DOHH2 (cell line): ENCODE measurements around the gene POLN.

Source experiments
- H3F3A ChIP-seq: fragments of 200-600 bp; sonication (generic), shearing (Covaris generic); 2 replicates; pipeline ENCODE4 v1.6.0; 2016; ENCODE audit warnings: antibody characterized with exemption, mild to moderate bottlenecking; ENCODE audit not compliant: control insufficient read depth, insufficient read depth
- H3K27ac ChIP-seq: fragments of 200-600 bp; sonication (generic); 2 replicates; pipeline ENCODE4 v1.5.1; 2014; ENCODE audit warnings: low read depth, mild to moderate bottlenecking, low read length, moderate library complexity
- H3K27me3 ChIP-seq: fragments of 200-600 bp; sonication (generic); 2 replicates; pipeline ENCODE4 v1.6.1; 2014; ENCODE audit warnings: mild to moderate bottlenecking, low read length, mixed read lengths; ENCODE audit not compliant: control insufficient read depth
- H3K36me3 ChIP-seq: fragments of 200-600 bp; sonication (generic); 2 replicates; pipeline ENCODE4 v1.6.1; 2014; ENCODE audit warnings: mild to moderate bottlenecking, low read length, moderate library complexity, mixed read lengths; ENCODE audit not compliant: control insufficient read depth
- H3K4me1 ChIP-seq: fragments of 200-600 bp; sonication (generic); 2 replicates; pipeline ENCODE4 v1.6.1; 2014; ENCODE audit warnings: mild to moderate bottlenecking, low read length, mixed read lengths; ENCODE audit not compliant: control insufficient read depth
- H3K4me2 ChIP-seq: fragments of 200-600 bp; sonication (generic); 2 replicates; pipeline ENCODE4 v1.6.0; 2014; ENCODE audit warnings: mild to moderate bottlenecking, low read length, moderate library complexity
- H3K4me3 ChIP-seq: fragments of 200-600 bp; sonication (generic); 2 replicates; pipeline ENCODE4 v1.5.1; 2014; ENCODE audit warnings: mild to moderate bottlenecking, low read length, mixed read lengths
- H3K79me2 ChIP-seq: fragments of 200-600 bp; sonication (generic); 2 replicates; pipeline ENCODE4 v1.6.1; 2014; ENCODE audit warnings: mild to moderate bottlenecking, low read length, mixed read lengths; ENCODE audit not compliant: control insufficient read depth
- H3K9me2 ChIP-seq: fragments of 200-600 bp; sonication (generic); replicated peaks from 2 replicates; pipeline ENCODE4 v1.6.1; 2014; ENCODE audit warnings: mild to moderate bottlenecking, low read length, mixed read lengths; ENCODE audit not compliant: control insufficient read depth
- H3K9me3 ChIP-seq: fragments of 200-600 bp; sonication (generic); 2 replicates; pipeline ENCODE4 v1.6.1; 2014; ENCODE audit warnings: antibody characterized with exemption, low read length, mixed read lengths; ENCODE audit not compliant: control insufficient read depth, insufficient read depth
- H4K20me1 ChIP-seq: fragments of 200-600 bp; sonication (generic); 2 replicates; pipeline ENCODE4 v1.6.0; 2014; ENCODE audit warnings: low read depth, mild to moderate bottlenecking, antibody characterized with exemption, low read length, moderate library complexity; ENCODE audit not compliant: control insufficient read depth, insufficient read depth
- EZH2phosphoT487 ChIP-seq: fragments of 200-600 bp; sonication (generic); IDR thresholded peaks from 2 replicates; pipeline ENCODE4 v1.6.1; 2017; ENCODE audit warnings: borderline replicate concordance, mild to moderate bottlenecking, antibody characterized with exemption, low read length, moderate library complexity, mixed read lengths
- TF ChIP-seq, protein P1 (sequence below): fragments of 200-600 bp; sonication (generic); IDR thresholded peaks from one replicate; pipeline ENCODE4 v1.5.1; 2014; ENCODE audit warnings: antibody characterized with exemption, mild to moderate bottlenecking, low read depth, low read length; ENCODE audit not compliant: poor library complexity, severe bottlenecking

The POLN gene

DNA sequence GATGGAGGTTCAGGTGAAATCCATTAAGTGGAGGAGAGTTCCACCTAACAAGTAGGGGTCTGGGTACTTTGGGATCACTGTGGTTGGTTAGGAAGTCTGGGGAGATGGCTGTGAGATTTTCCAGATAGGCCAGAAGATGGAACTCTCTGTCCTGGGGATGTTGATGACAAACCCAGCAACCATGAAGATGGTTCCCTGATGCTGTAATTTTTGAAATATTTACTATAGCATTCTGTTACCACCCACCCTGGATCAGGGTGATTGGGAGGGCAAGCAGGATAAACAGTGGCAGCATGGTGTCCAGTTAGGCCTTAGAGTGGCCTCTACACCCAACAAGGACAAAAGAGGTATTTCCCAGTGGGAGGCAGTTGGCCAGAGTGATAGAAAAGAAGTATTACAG lies 217.2 kb downstream of the POLN start:
- H3K27ac ChIP-seq: no peak overlapping the region
- no peaks in the 10 kb centered on the region for H3K36me3 ChIP-seq
- H3K9me2 ChIP-seq: no peaks in the 10 kb centered on the region
- no peaks in the 10 kb centered on the region for H3F3A ChIP-seq
- H3K79me2 ChIP-seq: no peaks in the 10 kb centered on the region
- H4K20me1 ChIP-seq: no peaks in the 10 kb centered on the region
- H3K4me1 ChIP-seq: no peaks in the 10 kb centered on the region
- H3K9me3 ChIP-seq: peaks cover 7% of the 10 kb centered on the region; the same call in 1 of the 2 replicates
- H3K4me2 ChIP-seq: no peak overlapping the region
- no peak overlapping the region for H3K4me3 ChIP-seq
- peaks cover 9% of the 10 kb centered on the region; the same call in 1 of the 2 replicates for H3K27me3 ChIP-seq
- TF ChIP-seq, protein P1, sequence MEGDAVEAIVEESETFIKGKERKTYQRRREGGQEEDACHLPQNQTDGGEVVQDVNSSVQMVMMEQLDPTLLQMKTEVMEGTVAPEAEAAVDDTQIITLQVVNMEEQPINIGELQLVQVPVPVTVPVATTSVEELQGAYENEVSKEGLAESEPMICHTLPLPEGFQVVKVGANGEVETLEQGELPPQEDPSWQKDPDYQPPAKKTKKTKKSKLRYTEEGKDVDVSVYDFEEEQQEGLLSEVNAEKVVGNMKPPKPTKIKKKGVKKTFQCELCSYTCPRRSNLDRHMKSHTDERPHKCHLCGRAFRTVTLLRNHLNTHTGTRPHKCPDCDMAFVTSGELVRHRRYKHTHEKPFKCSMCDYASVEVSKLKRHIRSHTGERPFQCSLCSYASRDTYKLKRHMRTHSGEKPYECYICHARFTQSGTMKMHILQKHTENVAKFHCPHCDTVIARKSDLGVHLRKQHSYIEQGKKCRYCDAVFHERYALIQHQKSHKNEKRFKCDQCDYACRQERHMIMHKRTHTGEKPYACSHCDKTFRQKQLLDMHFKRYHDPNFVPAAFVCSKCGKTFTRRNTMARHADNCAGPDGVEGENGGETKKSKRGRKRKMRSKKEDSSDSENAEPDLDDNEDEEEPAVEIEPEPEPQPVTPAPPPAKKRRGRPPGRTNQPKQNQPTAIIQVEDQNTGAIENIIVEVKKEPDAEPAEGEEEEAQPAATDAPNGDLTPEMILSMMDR: no peak
- no peak for TF ChIP-seq EZH2phosphoT487
